ENCODE results near the gene HOXA11. TPM values are rescaled to one million over a fixed set of nuclear protein-coding genes. Genes with fewer than 3 reads are reported as not detected.

The HOXA11 gene
- 0.93 TPM in 1 of 2 replicates, not detected in the other for total RNA-seq

DNA sequence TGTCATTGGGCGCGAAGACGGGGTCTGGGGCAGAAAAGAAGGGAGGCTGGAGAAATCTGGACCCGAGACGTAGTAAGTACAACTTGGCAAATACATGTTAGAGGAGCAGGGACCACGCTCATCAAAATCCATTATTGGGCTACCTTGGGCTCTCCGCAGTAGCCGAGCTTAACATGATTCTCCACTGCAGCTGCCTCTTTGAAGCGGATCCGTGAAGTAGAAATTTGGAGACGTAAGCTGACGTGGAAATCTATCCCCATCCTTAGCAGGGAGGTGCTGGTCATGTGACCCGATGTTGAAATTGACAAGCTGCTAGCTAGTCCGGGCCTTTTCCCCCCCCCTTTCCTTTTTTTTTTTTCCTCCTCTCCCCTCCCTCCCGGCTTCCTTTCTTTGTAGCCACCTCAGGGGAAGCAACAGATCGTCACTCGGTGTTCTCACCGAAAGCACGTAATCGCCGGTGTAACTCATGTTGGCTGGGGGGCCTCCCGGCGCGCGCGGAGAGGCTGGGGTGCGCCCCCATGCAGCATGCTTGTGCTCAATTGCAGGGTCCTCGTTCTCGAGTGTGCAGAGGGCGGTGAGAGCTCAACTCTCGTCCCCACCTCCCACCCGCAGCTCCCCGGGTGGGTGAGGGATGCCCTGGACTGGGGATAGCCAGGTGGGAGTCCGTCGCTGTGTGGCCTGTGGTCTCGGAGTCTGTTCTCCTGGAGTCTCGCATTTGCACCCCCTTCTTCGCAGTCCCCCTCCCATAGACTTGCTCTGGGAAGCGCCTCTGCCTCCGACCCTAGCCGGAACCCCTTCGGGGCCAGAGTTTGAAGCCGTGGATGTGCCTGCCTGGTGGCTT lies at the start of gene HOXA11:
Gene HOXA11 (minus strand): TSS at position 220 of the 841 bp plus-strand sequence. CDS start 88 bp downstream, at position 132.

DNA sequence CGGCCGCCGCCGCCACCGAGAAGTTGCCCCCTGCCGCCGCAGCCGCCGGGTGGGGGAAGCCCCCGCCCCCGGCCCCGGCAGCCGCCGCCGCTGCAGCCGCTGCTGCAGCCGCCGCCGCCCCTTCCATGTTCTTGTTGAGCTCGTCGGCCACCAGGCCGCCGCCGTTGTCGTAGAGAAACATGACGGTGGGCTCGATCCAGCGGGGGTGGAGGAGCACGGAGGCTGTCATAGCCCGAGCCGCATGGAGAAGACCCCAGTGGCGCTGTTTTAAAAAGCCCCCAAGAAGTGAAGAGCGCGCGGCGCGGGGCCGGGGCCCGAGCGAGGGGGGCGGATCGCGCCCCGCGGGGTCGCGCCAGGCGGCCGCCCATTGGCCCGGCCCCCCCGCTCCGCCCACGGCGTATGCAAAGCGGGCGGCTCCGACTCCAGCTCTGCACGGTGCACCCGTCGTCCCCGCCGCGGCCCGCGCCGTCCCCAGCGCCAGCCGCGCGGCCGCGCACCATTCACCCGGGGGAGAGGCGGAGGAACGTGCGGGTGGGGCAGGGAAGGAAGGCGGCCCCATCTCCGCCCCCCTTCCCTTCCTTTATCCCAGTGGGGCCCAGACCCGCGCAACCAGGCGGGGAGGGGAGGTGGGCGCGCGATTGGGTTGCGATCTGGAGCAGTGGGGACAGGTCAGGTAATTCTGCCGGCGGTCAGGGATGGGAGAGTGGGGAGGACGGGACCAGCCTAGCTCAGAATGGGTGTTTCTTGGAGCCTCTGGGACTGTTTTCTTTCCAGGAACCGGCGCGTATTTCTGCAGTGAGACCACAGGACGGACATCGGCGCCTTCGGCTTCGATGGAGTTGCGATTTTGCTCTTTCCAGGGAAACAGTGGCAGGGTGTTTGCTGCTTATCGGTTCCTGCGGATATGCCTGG lies 15.1 kb upstream of the HOXA11 start, which contains the start of gene HOXA13:
Gene HOXA13 (minus strand): TSS at position 243 of the 912 bp plus-strand sequence. CDS start 14 bp downstream, at position 229.

DNA sequence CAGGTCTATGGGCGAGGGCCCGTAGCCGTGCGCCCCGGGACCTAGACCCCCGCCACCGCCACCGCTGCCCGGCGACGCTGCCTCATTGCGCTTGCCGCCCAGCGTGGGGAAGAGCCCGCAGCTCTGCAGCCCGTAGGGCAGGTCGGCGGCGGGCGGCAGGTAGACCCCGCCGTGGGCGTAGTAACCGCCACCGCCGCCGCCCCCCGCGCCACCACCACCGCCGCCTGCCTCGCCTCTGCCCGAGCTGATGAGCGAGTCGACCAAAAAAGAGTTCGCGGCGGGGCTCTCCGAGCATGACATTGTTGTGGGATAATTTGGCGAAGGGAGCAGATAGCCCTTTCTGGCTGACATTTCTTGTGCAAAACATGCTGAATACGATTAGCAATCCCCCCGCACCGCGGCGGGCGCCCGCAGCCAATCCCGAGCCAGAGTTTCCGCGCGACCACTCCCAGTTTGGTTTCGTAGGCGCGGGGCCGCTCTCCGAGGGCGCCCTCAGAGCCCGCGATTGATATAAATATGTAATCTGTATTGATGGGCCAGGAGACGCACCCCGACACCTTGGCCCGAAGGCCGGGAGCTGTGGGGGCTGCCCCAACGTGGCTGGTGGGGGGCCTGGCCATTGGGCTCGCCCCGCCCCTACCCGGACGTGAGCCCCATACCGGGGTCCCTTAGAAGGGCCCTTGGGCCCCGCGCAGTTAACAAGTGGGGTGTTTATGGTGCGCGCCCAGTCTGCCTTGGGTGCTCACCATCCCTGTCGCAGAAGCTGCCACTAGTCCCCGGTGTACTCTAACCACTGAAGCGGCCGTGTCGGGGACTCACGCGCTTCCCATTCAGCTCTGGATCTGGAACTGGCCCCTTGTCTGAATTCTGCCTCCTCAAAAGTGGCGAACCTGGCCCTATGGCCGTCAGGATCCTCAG lies 10.8 kb downstream of the HOXA11 start, which contains the start of gene HOXA10:
Gene HOXA10 (minus strand): TSS at position 365 of the 918 bp plus-strand sequence. CDS start 14 bp downstream, at position 351.

DNA sequence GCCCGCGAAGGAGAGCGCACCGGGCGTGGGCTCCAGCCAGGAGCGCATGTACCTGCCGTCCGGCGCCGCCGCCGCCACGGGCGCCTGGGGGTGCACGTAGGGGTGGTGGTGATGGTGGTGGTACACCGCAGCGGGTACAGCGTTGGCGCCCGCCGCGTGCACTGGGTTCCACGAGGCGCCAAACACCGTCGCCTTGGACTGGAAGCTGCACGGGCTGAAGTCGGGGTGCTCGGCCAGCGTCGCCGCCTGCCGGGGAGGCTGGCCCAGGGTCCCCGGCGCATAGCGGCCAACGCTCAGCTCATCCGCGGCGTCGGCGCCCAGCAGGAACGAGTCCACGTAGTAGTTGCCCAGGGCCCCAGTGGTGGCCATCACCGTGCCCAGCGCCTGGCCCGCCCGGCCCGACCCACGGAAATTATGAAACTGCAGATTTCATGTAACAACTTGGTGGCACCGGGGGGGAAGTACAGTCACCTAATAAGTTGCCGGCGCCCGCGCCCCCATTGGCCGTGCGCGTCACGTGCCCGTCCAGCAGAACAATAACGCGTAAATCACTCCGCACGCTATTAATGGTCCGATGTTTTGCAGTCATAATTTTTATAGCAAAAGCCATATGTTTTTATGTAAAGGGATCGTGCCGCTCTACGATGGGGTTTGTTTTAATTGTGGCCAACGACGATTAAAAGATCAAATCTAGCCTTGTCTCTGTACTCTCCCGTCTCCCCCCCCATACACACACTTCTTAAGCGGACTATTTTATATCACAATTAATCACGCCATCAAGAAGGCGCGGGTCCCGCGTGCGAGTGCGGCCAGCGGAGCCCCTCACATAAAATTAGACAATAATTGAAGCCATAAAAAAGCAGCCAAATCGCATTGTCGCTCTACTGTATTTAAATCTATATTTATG lies 19.7 kb downstream of the HOXA11 start, which contains the start of gene HOXA9:
Gene HOXA9 (minus strand): TSS at position 449 of the 907 bp plus-strand sequence. CDS start 80 bp downstream, at position 369.

DNA sequence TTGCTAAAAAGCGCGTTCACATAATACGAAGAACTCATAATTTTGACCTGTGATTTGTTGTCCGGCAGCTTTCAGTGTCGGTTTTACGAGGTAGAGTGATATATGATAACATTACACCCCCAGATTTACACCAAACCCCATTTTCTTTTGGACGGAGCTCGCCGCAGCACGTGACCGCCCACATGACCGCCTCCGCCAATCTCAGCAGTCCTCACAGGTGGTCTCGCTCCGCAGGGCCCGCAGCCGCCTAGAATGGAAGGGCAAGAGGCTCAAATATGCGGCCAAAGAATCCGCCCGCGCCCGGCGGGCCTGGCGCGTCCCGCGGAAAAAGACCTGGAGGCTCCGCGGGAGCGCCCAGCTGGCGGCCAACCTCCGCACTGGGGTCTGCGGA lies 28.5 kb downstream of the HOXA11 start, which contains the start of gene HOXA7:
Gene HOXA7 (minus strand): TSS at position 168 of the 391 bp plus-strand sequence. CDS start 130 bp downstream, at position 38.

DNA sequence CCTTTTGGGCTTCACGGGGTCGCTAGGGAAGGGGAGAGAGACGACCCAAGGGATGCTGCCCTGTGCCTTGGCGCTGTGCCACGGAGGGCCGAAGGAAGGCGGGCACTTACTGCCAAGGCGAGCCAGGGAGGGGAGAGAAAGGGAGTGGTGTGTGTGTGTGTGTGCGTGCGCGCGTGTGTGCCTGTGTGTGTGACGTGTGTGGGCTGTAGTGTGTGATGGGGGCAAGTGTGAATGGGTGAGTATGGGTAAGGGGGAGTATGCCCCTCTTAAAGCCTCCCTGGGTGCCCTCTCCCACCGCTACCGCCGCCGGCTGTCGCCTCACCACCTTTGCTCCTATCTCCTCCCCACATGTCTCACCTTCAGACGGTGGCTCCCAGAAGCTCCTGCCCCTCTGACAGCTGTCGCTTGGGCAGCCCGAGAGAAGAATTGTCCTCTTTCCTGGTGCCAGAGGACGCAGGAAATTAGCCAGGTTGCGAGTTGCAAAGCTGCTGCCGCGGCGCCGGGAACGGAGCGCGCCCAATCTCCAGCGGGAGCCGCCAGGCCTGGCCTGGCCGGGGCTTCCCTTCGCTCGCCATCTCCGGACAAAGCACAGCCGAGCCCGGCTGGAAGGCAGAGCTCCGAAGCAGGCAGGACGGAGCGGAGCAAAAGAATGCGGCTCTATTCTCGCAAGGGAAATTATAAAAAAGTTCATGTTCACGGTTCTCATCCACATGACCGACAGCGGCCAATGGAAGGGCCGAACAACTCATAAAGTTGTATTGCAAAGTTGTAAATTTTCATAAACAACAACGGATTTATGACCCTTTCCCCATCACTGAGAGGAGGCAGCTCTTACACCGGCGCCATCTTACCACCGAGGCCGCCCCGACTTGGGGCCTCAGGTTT lies 32.9 kb downstream of the HOXA11 start, which contains the start of gene HOXA3:
Gene HOXA3 (minus strand): TSS at position 653 of the 885 bp plus-strand sequence. CDS start 41,943 bp downstream, outside the sequence.

DNA sequence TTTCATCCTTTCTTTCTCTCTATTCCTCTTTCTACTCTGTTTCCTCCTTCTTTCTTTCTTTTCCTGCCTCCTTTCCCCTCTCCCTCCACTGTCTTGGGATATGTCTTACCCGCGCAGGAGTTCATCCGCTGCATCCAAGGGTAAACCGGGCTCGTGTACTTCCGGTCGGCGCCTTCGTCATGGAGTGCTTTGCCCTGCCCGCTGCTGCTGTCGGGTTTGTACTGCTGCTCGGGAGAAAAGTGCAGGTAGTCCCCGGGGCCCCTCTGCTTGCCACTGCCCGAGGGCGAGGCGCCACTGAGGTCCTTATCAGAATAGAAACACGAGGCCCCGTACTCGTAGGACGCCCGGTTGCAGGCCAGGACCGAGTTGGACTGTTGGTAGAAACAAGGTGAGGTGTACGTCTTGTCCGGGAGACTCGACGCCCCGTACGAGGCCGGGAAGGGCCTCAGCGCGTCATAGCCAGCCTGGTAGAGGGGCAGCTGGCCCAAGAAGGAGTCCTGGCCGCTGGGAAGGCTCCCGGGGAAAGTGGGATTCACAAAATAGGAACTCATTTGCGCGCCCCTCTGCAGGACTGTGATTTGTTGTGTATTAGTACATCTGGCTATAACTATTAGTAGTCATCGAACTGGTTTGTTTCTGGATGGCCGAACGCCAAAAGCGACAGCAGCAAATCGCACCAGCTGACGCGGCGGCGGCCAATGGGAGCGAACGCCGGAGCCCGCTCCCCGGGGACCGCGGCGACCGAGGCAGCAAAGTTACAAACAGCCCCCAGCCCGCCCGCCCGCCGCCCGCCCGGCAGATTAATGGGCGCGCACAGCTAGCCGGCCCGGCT lies 37.6 kb downstream of the HOXA11 start, which contains the start of gene HOXA6:
Gene HOXA6 (minus strand): TSS at position 576 of the 832 bp plus-strand sequence. CDS start 25 bp downstream, at position 551.

DNA sequence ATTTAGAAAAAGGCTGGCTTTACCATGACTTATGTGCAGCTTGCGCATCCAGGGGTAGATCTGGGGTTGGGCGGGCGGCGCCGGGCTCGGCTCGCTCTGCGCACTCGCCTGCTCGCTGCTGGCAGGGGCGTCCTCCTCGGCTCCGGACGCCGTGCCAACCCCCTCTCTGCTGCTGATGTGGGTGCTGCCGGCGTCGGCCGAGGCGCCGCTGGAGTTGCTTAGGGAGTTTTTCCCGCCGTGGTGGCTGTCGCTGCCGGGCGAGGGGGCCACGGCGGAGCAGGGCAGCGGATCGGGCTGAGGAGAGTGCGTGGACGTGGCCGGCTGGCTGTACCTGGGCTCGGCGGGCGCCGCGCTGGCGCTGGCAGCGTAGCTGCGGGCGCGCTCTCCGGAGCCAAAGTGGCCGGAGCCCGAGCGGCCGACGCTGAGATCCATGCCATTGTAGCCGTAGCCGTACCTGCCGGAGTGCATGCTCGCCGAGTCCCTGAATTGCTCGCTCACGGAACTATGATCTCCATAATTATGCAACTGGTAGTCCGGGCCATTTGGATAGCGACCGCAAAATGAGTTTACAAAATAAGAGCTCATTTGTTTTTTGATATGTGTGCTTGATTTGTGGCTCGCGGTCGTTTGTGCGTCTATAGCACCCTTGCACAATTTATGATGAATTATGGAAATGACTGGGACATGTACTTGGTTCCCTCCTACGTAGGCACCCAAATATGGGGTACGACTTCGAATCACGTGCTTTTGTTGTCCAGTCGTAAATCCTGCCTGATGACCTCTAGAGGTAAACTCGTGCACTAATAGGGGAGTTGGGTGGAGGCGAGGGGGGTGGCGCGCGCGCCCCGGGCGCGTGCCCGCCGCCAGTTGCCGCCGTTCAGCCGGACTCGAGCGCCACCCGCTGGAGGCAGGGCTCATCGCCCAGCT lies 41.7 kb downstream of the HOXA11 start, which contains the start of gene HOXA5:
Gene HOXA5 (minus strand): TSS at position 659 of the 927 bp plus-strand sequence. CDS start 74 bp downstream, at position 585.

Small RNA genes within 50 kb of the gene (small RNA-seq; reads per million reads assigned to genes)
- gene AC004080.5 = not detected
- not detected for gene RF02140
- gene RF02141 = not detected

Other genes starting within 250 kb of the HOXA11 start
- gene HOXA1, start 89.2 kb downstream of the HOXA11 start, total RNA-seq = 0.65 and 0.93 TPM in 2 replicates
- gene HOXA2, start 82.5 kb downstream of the HOXA11 start, total RNA-seq = 1.6 and 2.2 TPM in 2 replicates
- gene HOXA4, start 54.5 kb downstream of the HOXA11 start, total RNA-seq = 0.80 and 1.9 TPM in 2 replicates
- gene HOXA5, start 41.6 kb downstream of the HOXA11 start, total RNA-seq = 1.3 and 12.7 TPM in 2 replicates
- gene HOXA6, start 37.5 kb downstream of the HOXA11 start, total RNA-seq = 5.4 TPM in 1 of 2 replicates, not detected in the other
- gene HOXA3, start 32.6 kb downstream of the HOXA11 start, total RNA-seq = 1.1 and 1.9 TPM in 2 replicates
- 0.27 and 3.1 TPM in 2 replicates for gene HOXA7, start 28.6 kb downstream of the HOXA11 start, total RNA-seq
- 0.40 and 27.9 TPM in 2 replicates for gene HOXA9, start 19.7 kb downstream of the HOXA11 start, total RNA-seq
- gene HOXA10, start 10.9 kb downstream of the HOXA11 start, total RNA-seq = 0.27 and 5.8 TPM in 2 replicates
- gene HOXA13, start 14.9 kb upstream of the HOXA11 start, total RNA-seq = not detected in 2 replicates
- gene EVX1, start 57.6 kb upstream of the HOXA11 start, total RNA-seq = not detected in 2 replicates

All from thoracic aorta endothelial cell (primary cell).